ENCODE results near the gene MFAP4.

MFAP4 gene

DNA sequence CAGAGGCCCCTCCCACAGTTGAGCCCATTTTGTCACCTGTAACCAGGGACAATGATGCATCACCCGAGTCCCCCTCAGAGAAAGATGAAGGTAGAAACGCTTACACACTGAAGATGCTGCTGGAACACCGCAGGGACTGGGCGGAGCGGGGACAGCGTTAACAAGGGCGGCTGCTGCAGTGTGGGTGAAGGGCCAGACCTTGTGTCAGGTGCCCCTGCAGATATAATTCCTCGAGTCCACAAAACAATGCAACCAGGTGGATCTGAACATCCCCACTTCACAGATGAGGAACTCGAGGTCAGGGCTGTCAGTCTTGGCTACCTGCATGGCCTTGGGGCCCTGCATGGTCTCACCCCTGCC is 15.0 kb downstream of the MFAP4 start:
- no peak overlapping the region for H3K27ac ChIP-seq
- H4K20me1 ChIP-seq, result peaks cover 17 to 47% (median 30%) of the 10 kb centered on the region in 11 experiments; a peak in 18 of 22 replicates
- peaks cover 43 to 74% (median 56%) of the 10 kb centered on the region in 10 experiments for H3K4me1 ChIP-seq
- H3K9me3 ChIP-seq (replicated peaks in 1 of 11), result no peaks in the 10 kb centered on the region
- no peak for TF ChIP-seq Cebpa-rat (IDR thresholded peaks at IDR 0.05)
- peaks cover 0 to 44% (median 0%) of the 10 kb centered on the region in 11 experiments; a peak in 7 of 22 replicates for H3K27me3 ChIP-seq
- no peak overlapping the region for H3K9ac ChIP-seq
- peak overlapping the region; percentile 77 to 97 (median 87) for H3K4me2 ChIP-seq
- no peak overlapping the region; a peak in 2 of 20 replicates for H3K4me3 ChIP-seq
- no peaks in the 10 kb centered on the region for H3K36me3 ChIP-seq

DNA sequence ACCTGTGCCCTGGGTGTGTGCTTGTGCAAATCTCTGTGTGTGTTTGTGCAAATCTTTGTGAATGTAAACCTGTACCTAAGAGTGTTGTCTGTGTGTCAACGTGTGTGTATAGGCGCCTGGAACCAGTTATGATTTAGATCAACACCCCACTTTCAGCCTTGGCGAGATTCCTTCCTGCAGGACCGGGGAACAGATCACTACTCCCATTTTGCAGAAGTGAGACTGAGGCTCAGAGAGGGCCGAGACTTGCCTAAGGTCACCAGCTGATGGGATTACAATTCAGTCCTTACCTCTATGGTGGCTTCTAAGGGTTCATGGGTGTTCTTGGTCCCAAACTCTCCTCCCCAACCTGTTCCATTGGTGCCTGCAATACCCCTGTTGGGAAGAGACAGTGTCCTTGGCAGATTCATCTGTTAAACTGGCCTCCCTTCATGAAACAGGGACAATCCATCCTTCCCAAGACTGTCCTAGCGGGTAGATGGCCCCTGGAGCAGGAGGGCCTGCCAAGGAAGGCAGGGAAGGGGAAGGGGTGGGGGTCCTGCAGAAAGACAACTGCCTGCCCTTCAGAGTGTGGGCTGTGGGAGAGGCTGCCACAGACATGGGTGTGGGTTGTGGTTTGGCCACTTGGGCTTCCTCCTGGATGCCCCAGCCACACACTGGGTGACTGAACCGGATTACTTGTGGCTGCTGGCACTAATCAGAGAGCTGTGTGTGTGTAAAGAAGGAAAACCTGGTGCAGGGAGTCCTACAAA is 15.6 kb downstream of the MFAP4 start:
- H3K9me3 ChIP-seq (replicated peaks in 1 of 11), result no peaks in the 10 kb centered on the region
- H3K27ac ChIP-seq, result no peak overlapping the region; a peak in 1 of 22 replicates
- H3K4me2 ChIP-seq, result peak overlapping the region; percentile 77 to 97 (median 87)

DNA sequence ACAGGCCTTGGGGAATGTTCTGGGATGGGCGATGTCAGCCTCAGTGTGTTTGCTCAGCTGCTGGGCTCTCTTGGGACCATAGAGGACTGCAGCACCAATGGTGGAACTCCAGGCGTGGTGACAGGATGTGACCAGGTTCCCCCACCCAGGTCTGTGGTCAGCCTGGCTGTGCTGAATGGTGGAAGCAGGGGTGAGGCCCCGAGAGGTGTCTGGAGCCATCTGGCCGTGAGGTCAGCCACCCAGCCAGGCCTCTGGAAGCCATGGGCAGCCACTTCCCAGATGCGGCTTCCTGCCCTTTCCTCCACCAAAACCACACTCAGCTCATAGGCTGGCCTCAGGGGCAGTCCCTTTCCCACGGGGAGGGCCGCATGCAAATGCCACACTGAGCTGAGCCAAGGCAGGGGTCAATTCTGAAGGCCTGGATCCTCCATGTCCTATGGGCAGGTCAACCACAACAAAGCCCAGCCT is 16.5 kb downstream of the MFAP4 start:
- peaks cover 38 to 64% (median 49%) of the 10 kb centered on the region in 10 experiments for H3K4me1 ChIP-seq
- peak overlapping the region in 9 of 11 experiments; percentile 3 to 54 (median 46); a peak in 14 of 22 replicates for H3K9ac ChIP-seq
- peaks cover 0 to 58% (median 1%) of the 10 kb centered on the region in 11 experiments; a peak in 8 of 22 replicates for H3K27me3 ChIP-seq
- TF ChIP-seq Cebpa-rat (IDR thresholded peaks at IDR 0.05), result no peak
- H3K9me3 ChIP-seq (replicated peaks in 1 of 11), result no peaks in the 10 kb centered on the region
- H3K4me2 ChIP-seq, result peak overlapping the region; percentile 77 to 97 (median 87)
- peak overlapping the region in 10 of 11 experiments; percentile 40 to 74 (median 56); a peak in 17 of 22 replicates for H3K27ac ChIP-seq
- H3K4me3 ChIP-seq, result peak overlapping the region in 6 of 10 experiments; percentile 12 to 44 (median 18); a peak in 8 of 20 replicates
- H3K36me3 ChIP-seq, result no peaks in the 10 kb centered on the region
- H4K20me1 ChIP-seq, result peaks cover 18 to 52% (median 32%) of the 10 kb centered on the region in 11 experiments; a peak in 18 of 22 replicates

More for the DNA sequence above, 15.6 kb downstream of the MFAP4 start:
- Histone ChIP-seq H3K36me3 (no peaks in the 10 kb centered on the region), H4K20me1 (peaks cover 17 to 47% (median 30%) of the 10 kb centered on the region in 11 experiments; a peak in 18 of 22 replicates), H3K4me1 (peaks cover 38 to 68% (median 50%) of the 10 kb centered on the region in 10 experiments), H3K4me3 (peak overlapping the region in 2 of 10 experiments; percentile 14 to 40; a peak in 1 of 20 replicates), H3K27me3 (peaks cover 0 to 49% (median 0%) of the 10 kb centered on the region in 11 experiments; a peak in 7 of 22 replicates), H3K9ac (peak overlapping the region in 2 of 11 experiments; percentile 3 to 53; a peak in 1 of 22 replicates)
- TF ChIP-seq Cebpa-rat (IDR thresholded peaks at IDR 0.05), result no peak

DNA sequence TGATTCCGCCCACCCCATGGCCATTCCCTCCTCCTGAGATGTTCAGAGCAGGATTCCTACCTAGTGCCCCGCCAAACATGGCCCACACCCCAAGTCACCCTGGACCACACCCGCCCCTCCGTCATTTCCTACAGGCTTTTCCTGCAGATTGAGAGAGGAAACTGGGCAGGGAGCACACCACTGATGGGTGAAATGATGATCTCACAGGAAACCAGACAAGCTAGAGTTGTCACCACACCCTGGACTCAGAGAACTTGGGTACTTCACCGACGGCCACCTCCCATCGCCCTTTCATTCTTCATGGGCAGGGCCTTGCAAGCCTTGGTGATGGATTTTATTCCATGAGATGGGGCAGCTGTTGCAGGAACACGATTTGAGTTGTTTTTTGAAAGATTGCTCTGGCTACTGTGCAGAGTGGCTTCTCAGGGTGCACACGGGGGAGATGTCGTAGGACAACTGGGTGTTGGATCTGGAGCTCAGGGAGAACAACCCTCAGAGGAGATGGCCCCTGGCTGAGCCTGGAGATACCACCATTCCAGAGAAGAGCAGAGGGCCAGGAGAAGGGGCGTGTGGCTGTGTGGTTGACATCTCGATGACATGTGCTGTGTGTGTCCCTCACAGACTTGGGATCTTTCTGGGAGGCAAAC is 17.0 kb downstream of the MFAP4 start:
- Histone ChIP-seq H3K27me3 (peaks cover 0 to 64% (median 6%) of the 10 kb centered on the region in 11 experiments; a peak in 10 of 22 replicates), H3K9me3 (replicated peaks in 1 of 11) (no peaks in the 10 kb centered on the region), H3K4me1 (peaks cover 38 to 64% (median 49%) of the 10 kb centered on the region in 10 experiments), H4K20me1 (peaks cover 21 to 57% (median 32%) of the 10 kb centered on the region in 11 experiments; a peak in 18 of 22 replicates), H3K4me2 (peak overlapping the region; percentile 77 to 97 (median 87)), H3K9ac (peak overlapping the region in 9 of 11 experiments; percentile 3 to 54 (median 46); a peak in 14 of 22 replicates), H3K27ac (peak overlapping the region in 10 of 11 experiments; percentile 40 to 74 (median 56); a peak in 17 of 22 replicates), H3K36me3 (no peaks in the 10 kb centered on the region), H3K4me3 (peak overlapping the region in 6 of 10 experiments; percentile 12 to 44 (median 18); a peak in 9 of 20 replicates)
- no peak for TF ChIP-seq Cebpa-rat (IDR thresholded peaks at IDR 0.05)

DNA sequence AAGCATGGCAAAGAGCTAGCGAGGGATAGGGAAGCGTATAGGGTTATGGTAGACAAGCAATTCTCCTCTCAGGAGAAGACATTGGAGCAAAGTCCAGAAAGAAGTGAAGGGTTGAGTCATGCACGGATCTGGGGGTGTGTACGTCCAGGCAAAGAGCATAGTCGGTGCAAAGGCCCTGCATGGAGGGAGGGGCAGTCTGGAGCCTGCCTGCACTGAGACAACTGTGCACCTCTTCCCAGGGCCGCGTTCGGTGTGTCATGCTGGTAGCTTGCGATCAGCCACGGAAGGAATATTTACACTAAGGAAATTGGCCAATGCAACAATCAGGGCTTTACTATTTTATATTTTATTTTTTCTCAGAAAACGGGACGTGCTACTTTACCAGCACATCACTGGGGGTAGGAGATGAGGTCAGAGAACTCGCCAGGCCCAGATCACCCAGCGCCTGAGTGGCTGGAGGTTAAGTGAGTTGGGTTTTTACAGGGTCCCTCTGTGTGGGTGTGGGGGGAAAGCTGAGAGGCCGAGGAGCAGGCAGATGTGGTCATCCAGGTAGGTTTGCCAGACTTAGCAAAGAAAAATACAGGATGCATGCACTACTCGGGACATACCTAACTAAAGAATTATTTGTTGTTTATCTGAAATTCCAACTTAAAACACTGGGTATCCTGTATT is 17.7 kb downstream of the MFAP4 start:
- Histone ChIP-seq H3K36me3 (no peaks in the 10 kb centered on the region), H4K20me1 (peaks cover 21 to 64% (median 32%) of the 10 kb centered on the region in 11 experiments; a peak in 18 of 22 replicates), H3K4me1 (peaks cover 38 to 64% (median 49%) of the 10 kb centered on the region in 10 experiments), H3K9ac (no peak overlapping the region), H3K27me3 (peaks cover 0 to 69% (median 12%) of the 10 kb centered on the region in 11 experiments; a peak in 11 of 22 replicates), H3K9me3 (replicated peaks in 1 of 11) (no peaks in the 10 kb centered on the region), H3K27ac (peak overlapping the region in 5 of 11 experiments; percentile 5 to 73 (median 17); a peak in 6 of 22 replicates), H3K4me3 (no peak overlapping the region; a peak in 2 of 20 replicates), H3K4me2 (peak overlapping the region; percentile 77 to 97 (median 87))
- no peak for TF ChIP-seq Cebpa-rat (IDR thresholded peaks at IDR 0.05)

DNA sequence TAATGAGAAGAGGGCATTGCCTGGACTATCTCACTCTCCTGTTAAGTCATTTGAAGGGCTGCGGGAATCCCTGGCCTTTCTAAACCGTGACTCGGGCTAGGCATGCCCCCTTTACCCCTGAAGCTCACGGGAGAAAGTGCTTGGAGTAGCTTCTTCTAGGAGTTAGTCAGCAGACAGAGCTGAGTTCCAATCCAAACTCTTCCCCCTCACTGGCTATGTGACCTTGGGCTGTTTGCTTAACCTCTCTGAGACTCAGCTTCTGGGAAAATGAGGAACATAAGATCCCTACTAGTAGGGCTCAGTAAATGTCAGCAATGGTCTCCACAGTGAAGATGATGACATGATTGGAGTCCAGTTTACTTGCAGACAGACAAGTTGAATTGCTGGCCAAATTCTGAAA is 18.8 kb downstream of the MFAP4 start:
- H3K9ac ChIP-seq, result no peak overlapping the region
- no peak overlapping the region for H3K4me3 ChIP-seq
- H3K27me3 ChIP-seq, result peaks cover 0 to 73% (median 23%) of the 10 kb centered on the region in 11 experiments; a peak in 13 of 22 replicates
- no peak overlapping the region for H3K27ac ChIP-seq
- H3K9me3 ChIP-seq (replicated peaks in 1 of 11), result no peaks in the 10 kb centered on the region
- TF ChIP-seq Cebpa-rat (IDR thresholded peaks at IDR 0.05), result no peak
- H3K4me2 ChIP-seq, result peak overlapping the region in 4 of 11 experiments; percentile 77 to 94 (median 87); a peak in 8 of 22 replicates
- H3K36me3 ChIP-seq, result no peaks in the 10 kb centered on the region
- H4K20me1 ChIP-seq, result peaks cover 21 to 63% (median 32%) of the 10 kb centered on the region in 11 experiments; a peak in 18 of 22 replicates
- H3K4me1 ChIP-seq, result peaks cover 38 to 60% (median 49%) of the 10 kb centered on the region in 10 experiments

DNA sequence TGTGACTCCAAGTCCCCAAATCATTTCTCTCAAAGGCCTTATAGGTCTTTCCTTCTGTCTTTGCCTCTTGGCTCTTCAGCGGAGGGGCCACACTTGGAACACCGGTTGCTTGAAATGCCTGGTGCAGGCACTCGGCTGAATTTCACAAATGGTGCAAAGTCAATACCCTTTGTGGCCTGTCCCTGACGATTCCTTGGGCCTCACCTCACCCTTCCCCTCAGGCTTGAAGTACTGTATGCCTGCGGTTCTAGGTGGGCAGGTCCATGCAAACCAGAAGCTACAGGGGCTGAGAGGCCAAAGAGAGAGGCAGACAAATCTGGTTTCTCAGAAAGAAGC is 20.4 kb downstream of the MFAP4 start:
- Histone ChIP-seq H4K20me1 (peaks cover 12 to 47% (median 21%) of the 10 kb centered on the region in 11 experiments; a peak in 17 of 22 replicates), H3K36me3 (no peaks in the 10 kb centered on the region), H3K4me2 (no peak overlapping the region), H3K9ac (no peak overlapping the region), H3K27me3 (peaks cover 0 to 70% (median 24%) of the 10 kb centered on the region in 11 experiments; a peak in 13 of 22 replicates), H3K4me1 (peaks cover 33 to 56% (median 44%) of the 10 kb centered on the region in 10 experiments), H3K4me3 (no peak overlapping the region), H3K27ac (no peak overlapping the region), H3K9me3 (replicated peaks in 1 of 11) (no peaks in the 10 kb centered on the region)
- no peak for TF ChIP-seq Cebpa-rat (IDR thresholded peaks at IDR 0.05)

All from BLaER1 treated with 17β-estradiol and CSF1 and Interleukin-3, amounts not matched to agents 10 nM and 100 nM (cell line).